Vagina (tissue), 2 donors: ENCODE results near the gene FAM117A. TPM values are rescaled to one million over a fixed set of nuclear protein-coding genes. Genes with fewer than 3 reads are reported as not detected.

Source experiments
- DNase-seq, 2 donors: peaks; one replicate each; pipeline ENCODE4 v3.0.0-alpha.2; 2017; ENCODE audit errors: extremely low spot score in 2 of 2
- H3K27ac ChIP-seq: fragments of 200-600 bp; sonication (generic); one replicate; pipeline ENCODE4 v1.5.1; 2019
- H3K27me3 ChIP-seq: fragments of 200-600 bp; sonication (generic); one replicate; pipeline ENCODE4 v1.5.1; 2019
- H3K36me3 ChIP-seq, 2 donors: fragments of 200-600 bp; sonication (generic); one replicate each; pipeline ENCODE4 v1.5.1; 2017 to 2019
- H3K4me1 ChIP-seq: fragments of 200-600 bp; sonication (generic); one replicate; pipeline ENCODE4 v1.5.1; 2019
- H3K4me3 ChIP-seq, 2 donors: fragments of 200-600 bp; sonication (generic); 1 replicate in 1 of 2; 2 replicates in 1 of 2; pipeline ENCODE4 v1.5.1; 2016 to 2019
- H3K9me3 ChIP-seq: fragments of 200-600 bp; sonication (generic); one replicate; pipeline ENCODE4 v1.5.1; 2019
- CTCF ChIP-seq, 3 experiments: fragments of 450-650 bp in 2 of 3; fragments of 200-600 bp in 1 of 3; sonication (generic) in 1 of 3; IDR thresholded peaks; one replicate each; pipeline ENCODE4 v1.5.1; 2017 to 2019; ENCODE audit warnings: antibody characterized with exemption in 3 of 3, mild to moderate bottlenecking in 2 of 3, moderate library complexity in 2 of 3
- POLR2A ChIP-seq, 2 donors: fragments of 450-650 bp; IDR thresholded peaks; one replicate each; pipeline ENCODE4 v1.6.1; 2017; ENCODE audit warnings: antibody characterized with exemption in 2 of 2, mild to moderate bottlenecking in 2 of 2, moderate library complexity in 2 of 2
- POLR2AphosphoS5 ChIP-seq, 2 donors: sonication (generic); formaldehyde crosslinking; IDR thresholded peaks; one replicate each; pipeline ENCODE4 v1.9.0; 2017; ENCODE audit warnings: antibody characterized with exemption in 2 of 2, mild to moderate bottlenecking in 2 of 2, low read depth in 1 of 2; ENCODE audit not compliant: insufficient read depth in 1 of 2
- intact Hi-C: fragments of 100-400 bp; cut with DNase I; formaldehyde crosslinking; loops from one replicate; pipeline ENCODE4 v1.15.1; 2023
- total RNA-seq: library from RNA; depleted of rRNA; stranded (reverse); fragments of >200 nt; gene quantifications from one replicate; pipeline ENCODE4 v1.2.3, GENCODE V29; 2016

Gene FAM117A
- total RNA-seq, 1 donor from 2014 or later: 15.7 TPM

- intact Hi-C loops: no loop called here
- Histone ChIP-seq H3K4me1 (peaks cover 60% of the 10 kb centered on the region), H3K4me3 (no peak overlapping the region), H3K36me3 (peaks cover 0 to 55% of the 10 kb centered on the region in 2 donors), H3K9me3 (no peaks in the 10 kb centered on the region), H3K27ac (no peak overlapping the region), H3K27me3 (no peaks in the 10 kb centered on the region)
- no peak for DNase-seq
- TF ChIP-seq CTCF (IDR thresholded peaks at IDR 0.05) (no peak), POLR2A (IDR thresholded peaks at IDR 0.05) (no peak), POLR2AphosphoS5 (IDR thresholded peaks at IDR 0.05; ENCODE audit: insufficient read depth in 1 of 2, low read depth in 1 of 2) (no peak)
These were observed 29.4 kb upstream of the FAM117A start for GRCh38 chr17:49793309-49793708.

DNA sequence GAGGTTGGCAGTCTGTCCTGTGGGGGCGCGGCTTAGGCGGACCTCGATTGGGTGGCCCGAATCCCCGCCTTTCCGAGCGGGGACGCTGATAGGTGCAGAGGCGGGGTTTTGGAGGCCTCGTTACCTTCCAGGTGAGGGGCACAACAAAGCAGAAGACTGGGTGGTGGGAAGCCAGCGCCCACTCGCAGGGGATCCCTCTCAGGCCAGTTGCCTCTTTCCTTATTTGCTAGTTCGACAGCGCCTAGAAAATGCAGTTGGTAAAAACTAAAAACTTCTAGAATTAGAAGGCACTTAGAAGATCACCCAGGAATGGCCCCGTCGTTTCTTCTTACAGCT is 25.3 kb upstream of the FAM117A start:
- TF ChIP-seq POLR2AphosphoS5 (IDR thresholded peaks at IDR 0.05; ENCODE audit: insufficient read depth in 1 of 2, low read depth in 1 of 2) (no peak), CTCF (IDR thresholded peaks at IDR 0.05) (no peak), POLR2A (IDR thresholded peaks at IDR 0.05) (no peak)
- intact Hi-C loops: no loop called here
- Histone ChIP-seq H3K36me3 (peaks cover 0 to 33% of the 10 kb centered on the region in 2 donors), H3K27me3 (no peaks in the 10 kb centered on the region), H3K9me3 (no peaks in the 10 kb centered on the region), H3K4me3 (peak overlapping the region; percentile 86 to 98), H3K27ac (no peak overlapping the region), H3K4me1 (peaks cover 58% of the 10 kb centered on the region)
- no peak for DNase-seq

DNA sequence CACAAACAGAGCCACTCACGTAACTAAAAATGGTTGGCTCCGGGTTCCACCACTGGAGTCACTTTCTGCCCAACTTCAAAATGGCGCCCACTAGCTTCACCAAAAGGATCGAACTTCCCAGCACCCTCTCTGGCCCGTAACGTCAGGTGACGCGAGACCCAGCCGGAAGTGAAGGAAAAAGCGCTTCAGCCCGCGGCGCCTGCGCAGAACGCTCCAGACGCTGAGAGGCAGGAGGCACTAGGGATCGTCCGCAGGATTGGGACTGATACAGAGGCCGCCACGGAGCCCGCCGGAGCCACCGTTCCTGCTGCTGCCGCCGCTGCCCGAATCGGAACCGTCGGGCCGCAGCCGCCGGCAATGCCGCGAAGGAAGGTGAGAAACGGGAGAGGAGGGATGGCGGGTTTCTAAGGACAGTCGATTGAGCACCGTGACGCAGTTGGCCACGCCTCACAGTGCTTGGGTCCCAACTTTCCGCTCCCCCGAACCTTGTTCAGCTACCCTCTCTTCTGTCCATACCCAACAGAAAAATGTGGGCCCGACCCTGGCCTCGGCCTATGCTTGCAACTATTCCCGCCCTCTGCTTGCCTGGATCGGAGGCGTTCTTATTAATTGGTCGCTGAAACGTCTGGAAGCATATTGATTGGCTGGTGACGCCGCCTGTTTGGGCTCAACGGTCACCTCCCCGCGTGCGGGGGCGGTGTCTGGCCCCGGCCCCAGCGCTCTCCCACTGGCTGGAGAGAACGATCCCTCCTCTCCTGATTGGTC is 24.7 kb upstream of the FAM117A start, which contains the start of gene KAT7:
Gene KAT7 (plus strand): TSS at position 204 of the 765 bp plus-strand sequence. CDS start 154 bp downstream, at position 358.
- DNase-seq: peak; percentile 99 to 100
- H3K27me3 ChIP-seq: no peaks in the 10 kb centered on the region
- H3K4me3 ChIP-seq: peak within 1 kb of the TSS; percentile 86 to 98
- H3K9me3 ChIP-seq: no peaks in the 10 kb centered on the region
- peak in 2 of 3 experiments; percentile 11 to 22 for TF ChIP-seq CTCF (IDR thresholded peaks at IDR 0.05)
- peak in 1 of 2 donors; percentile 79 for TF ChIP-seq POLR2A (IDR thresholded peaks at IDR 0.05)
- TF ChIP-seq POLR2AphosphoS5 (IDR thresholded peaks at IDR 0.05; ENCODE audit: insufficient read depth in 1 of 2, low read depth in 1 of 2): peak; percentile 93 to 99
- peaks cover 0 to 28% of the 10 kb centered on the region in 2 donors for H3K36me3 ChIP-seq
- peak within 1 kb of the TSS; percentile 100 for H3K27ac ChIP-seq
- intact Hi-C loops: no loop called here
- peaks cover 53% of the 10 kb centered on the region for H3K4me1 ChIP-seq

DNA sequence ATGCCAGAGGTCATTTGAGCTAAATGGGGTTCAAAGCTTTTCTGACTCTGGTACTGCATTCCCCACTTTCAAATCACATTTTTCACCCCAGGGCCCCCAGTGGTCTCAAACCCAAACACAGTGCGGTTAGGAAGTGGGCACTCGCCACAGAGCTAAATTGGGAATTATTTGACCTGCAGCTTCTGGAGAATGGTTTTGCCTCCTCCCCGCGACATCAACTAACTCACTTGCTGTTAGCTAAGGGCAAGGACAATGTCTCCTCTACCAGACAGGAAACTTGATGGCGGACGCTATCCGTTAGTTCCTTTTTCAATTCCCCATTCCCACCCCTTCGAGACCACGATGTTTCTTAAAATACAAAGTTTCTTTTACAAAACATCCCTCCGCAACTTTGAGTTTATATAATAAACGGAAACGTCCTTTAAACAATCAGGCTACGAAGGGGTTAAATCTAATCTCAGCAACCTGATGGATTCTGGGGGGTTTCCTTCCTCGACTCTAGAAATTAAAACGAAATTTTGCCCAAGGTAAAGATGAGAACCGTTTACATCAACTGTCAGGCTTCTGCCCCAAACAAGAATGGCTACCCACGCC is 24.1 kb upstream of the FAM117A start:
- peaks cover 47% of the 10 kb centered on the region for H3K4me1 ChIP-seq
- DNase-seq: no peak

More for the DNA sequence above, 24.1 kb upstream of the FAM117A start:
- peak overlapping the region; percentile 86 to 98 for H3K4me3 ChIP-seq
- intact Hi-C loops: no loop called here
- H3K27ac ChIP-seq: peak overlapping the region; percentile 100
- H3K9me3 ChIP-seq: no peaks in the 10 kb centered on the region
- no peak for TF ChIP-seq CTCF (IDR thresholded peaks at IDR 0.05)
- H3K27me3 ChIP-seq: no peaks in the 10 kb centered on the region
- peaks cover 0 to 22% of the 10 kb centered on the region in 2 donors for H3K36me3 ChIP-seq
